Right lung (tissue), 5 donors: ENCODE measurements around the gene SRD5A1. TPM values are rescaled to one million over a fixed set of nuclear protein-coding genes. Genes with fewer than 3 reads are reported as not detected.
"Not testable (repeated sequence)": the region's sequence is repeated elsewhere in the genome, so short reads cannot be mapped to it uniquely, and the experiment has no call there.

ENCODE experiments used
- DNase-seq, 2 donors: peaks; one replicate each; pipeline ENCODE4 v3.0.0-alpha.2; 2013
- polyA plus RNA-seq, 5 donors: library from polyadenylated mRNA; unstranded; fragments of 120-200 nt; gene quantifications; one replicate each; pipeline versions ENCODE4 v1.2.1 to v1.2.3, GENCODE V29; 2013; ENCODE audit warnings: inconsistent platforms in 1 of 5, low replicate concordance in 1 of 5; ENCODE audit not compliant: insufficient read length in 5 of 5, insufficient read depth in 1 of 5

SRD5A1 gene
- polyA plus RNA-seq, 5 donors: 10.4 to 15.8 (median 10.9) TPM

GRCh38 chr5:6638236-6638635, 5.0 kb downstream of the SRD5A1 start:
- no peak for DNase-seq

- no peak for DNase-seq
These were observed 9.4 kb downstream of the SRD5A1 start for GRCh38 chr5:6642655-6643054.

GRCh38 chr5:6644794-6645241, 11.6 kb downstream of the SRD5A1 start:
- no peak for DNase-seq

- not testable (repeated sequence) for DNase-seq
These were observed 12.5 kb downstream of the SRD5A1 start for GRCh38 chr5:6645571-6646362.

GRCh38 chr5:6649186-6649585, 15.9 kb downstream of the SRD5A1 start:
- no peak for DNase-seq

- no peak for DNase-seq
These were observed 16.4 kb downstream of the SRD5A1 start for GRCh38 chr5:6649681-6650080.

- DNase-seq: no peak
These were observed 18.8 kb downstream of the SRD5A1 start for GRCh38 chr5:6652025-6652424.

GRCh38 chr5:6655432-6655831, 22.2 kb downstream of the SRD5A1 start:
- DNase-seq: no peak

GRCh38 chr5:6656680-6657079, 23.4 kb downstream of the SRD5A1 start:
- DNase-seq: no peak

GRCh38 chr5:6659941-6660684, 26.9 kb downstream of the SRD5A1 start:
- DNase-seq: no peak

GRCh38 chr5:6660688-6661087, 27.4 kb downstream of the SRD5A1 start:
- DNase-seq: no peak

- DNase-seq: no peak
These were observed 33.5 kb downstream of the SRD5A1 start for GRCh38 chr5:6666762-6667161.

- no peak for DNase-seq
These were observed 34.4 kb downstream of the SRD5A1 start for GRCh38 chr5:6667648-6668047.

- not testable (repeated sequence) for DNase-seq
These were observed 35.5 kb downstream of the SRD5A1 start for GRCh38 chr5:6668717-6669116.

- DNase-seq: no peak
These were observed 39.8 kb downstream of the SRD5A1 start for GRCh38 chr5:6673031-6673430.

- DNase-seq: no peak
These were observed 40.7 kb downstream of the SRD5A1 start for GRCh38 chr5:6673963-6674362.

- no peak for DNase-seq
These were observed 41.2 kb downstream of the SRD5A1 start for GRCh38 chr5:6674421-6674820.

- DNase-seq: no peak
These were observed 41.6 kb downstream of the SRD5A1 start for GRCh38 chr5:6674886-6675285.

GRCh38 chr5:6675784-6676491, 42.7 kb downstream of the SRD5A1 start:
- no peak for DNase-seq

GRCh38 chr5:6676702-6677101, 43.5 kb downstream of the SRD5A1 start:
- no peak for DNase-seq

GRCh38 chr5:6678385-6678784, 45.1 kb downstream of the SRD5A1 start:
- DNase-seq: no peak

- DNase-seq: no peak
These were observed 47.7 kb downstream of the SRD5A1 start for GRCh38 chr5:6680922-6681321.

GRCh38 chr5:6681682-6682081, 48.4 kb downstream of the SRD5A1 start:
- no peak for DNase-seq
